GF-D8 (cell line): ENCODE data around the gene FAM135A.

Experiments
- DNase-seq: peaks from one replicate; lab custom pipeline; 2025; lab: John Stamatoyannopoulos, UW

FAM135A gene

GRCh38 chr6:70413114-70413991, at the start of gene FAM135A:
Gene FAM135A, plus strand, starts transcription at chr6:70413508. Its CDS starts 14,835 bp downstream, at chr6:70428343.
- DNase-seq: peak; percentile 93

- DNase-seq: no peak
Observed at GRCh38 chr6:70363741-70364493, 49.4 kb upstream of the FAM135A start.

- DNase-seq: peak; percentile 22
Observed at GRCh38 chr6:70369332-70369950, 43.9 kb upstream of the FAM135A start.

- no peak for DNase-seq
Observed at GRCh38 chr6:70370496-70370895, 42.8 kb upstream of the FAM135A start.

- DNase-seq: peak; percentile 47
Observed at GRCh38 chr6:70371454-70372105, 41.7 kb upstream of the FAM135A start.

GRCh38 chr6:70375166-70375565, 38.1 kb upstream of the FAM135A start:
- no peak for DNase-seq

- no peak for DNase-seq
Observed at GRCh38 chr6:70375882-70376281, 37.4 kb upstream of the FAM135A start.

GRCh38 chr6:70376628-70377027, 36.7 kb upstream of the FAM135A start:
- DNase-seq: no peak

- DNase-seq: peak; percentile 40
Observed at GRCh38 chr6:70377372-70377771, 35.9 kb upstream of the FAM135A start.

- no peak for DNase-seq
Observed at GRCh38 chr6:70379473-70380013, 33.8 kb upstream of the FAM135A start.

GRCh38 chr6:70380252-70380651, 33.1 kb upstream of the FAM135A start:
- no peak for DNase-seq

GRCh38 chr6:70380771-70381416, 32.4 kb upstream of the FAM135A start:
- no peak for DNase-seq

GRCh38 chr6:70381417-70381782, 31.9 kb upstream of the FAM135A start:
- DNase-seq: no peak

GRCh38 chr6:70385901-70386300, 27.4 kb upstream of the FAM135A start:
- no peak for DNase-seq

- no peak for DNase-seq
Observed at GRCh38 chr6:70388814-70389213, 24.5 kb upstream of the FAM135A start.

- no peak for DNase-seq
Observed at GRCh38 chr6:70389261-70389660, 24.0 kb upstream of the FAM135A start.

GRCh38 chr6:70390067-70390466, 23.2 kb upstream of the FAM135A start:
- no peak for DNase-seq

GRCh38 chr6:70391492-70391891, 21.8 kb upstream of the FAM135A start:
- DNase-seq: no peak

GRCh38 chr6:70394518-70395300, 18.6 kb upstream of the FAM135A start:
- DNase-seq: no peak

GRCh38 chr6:70395301-70395672, 18.0 kb upstream of the FAM135A start:
- no peak for DNase-seq

GRCh38 chr6:70396163-70396562, 17.1 kb upstream of the FAM135A start:
- DNase-seq: no peak
